Mammary epithelial cell (primary cell): ENCODE results near the gene MYL9.

Experiments used
- CTCF ChIP-seq, 2 donors: IDR thresholded peaks in 1 of 2; conservative IDR thresholded peaks in 1 of 2; 2 replicates each; pipeline ENCODE4 v1.5.1; 2011 to 2012; ENCODE audit warnings: inconsistent platforms in 2 of 2, low read length in 2 of 2, mild to moderate bottlenecking in 2 of 2, control low read depth in 1 of 2, low read depth in 1 of 2; ENCODE audit not compliant: insufficient read depth in 1 of 2; ENCODE audit errors: extremely low read depth in 1 of 2
- EZH2 ChIP-seq: IDR thresholded peaks from 2 replicates; pipeline ENCODE4 v1.6.1; 2012; ENCODE audit warnings: low read length, inconsistent platforms, borderline replicate concordance

DNA sequence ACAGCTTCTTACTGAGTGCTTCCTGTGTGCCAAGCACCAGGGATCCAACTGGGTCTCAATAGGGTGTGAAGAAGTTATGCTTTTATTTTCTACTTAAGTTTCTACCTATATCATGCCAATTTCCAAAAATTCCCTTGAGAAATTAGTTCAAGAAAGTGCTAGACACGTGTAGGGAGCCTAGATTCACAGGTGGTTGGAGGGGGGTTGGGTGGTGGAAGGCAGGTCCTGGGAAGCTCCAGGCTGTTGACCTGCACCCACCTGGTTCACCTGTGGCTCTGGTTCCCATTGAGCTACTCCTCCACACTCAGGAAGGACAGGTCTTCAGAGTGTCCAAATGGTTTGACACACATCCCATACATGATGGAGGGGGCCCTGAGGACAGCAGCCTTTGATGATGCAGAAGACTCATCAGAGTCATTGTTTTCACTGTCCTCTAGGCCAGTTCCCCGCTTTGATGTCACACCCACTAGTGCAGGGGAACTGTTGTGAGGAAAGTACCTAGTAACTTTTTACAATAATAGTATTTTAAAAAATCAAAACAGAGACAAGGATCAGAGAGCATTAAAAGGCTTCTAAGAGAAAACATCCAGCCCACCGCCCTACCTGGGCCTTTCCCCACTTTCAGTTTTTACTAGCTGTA, 39.8 kb upstream of the MYL9 start:
- no peak for TF ChIP-seq CTCF (conservative IDR thresholded peaks at IDR 0.05 in 1 of 2, IDR thresholded peaks at IDR 0.05 in 1 of 2; ENCODE audit: extremely low read depth in 1 of 2, insufficient read depth in 1 of 2, low read depth in 1 of 2, low read length in 2 of 2)
- no peak for TF ChIP-seq EZH2
